GM06990 (cell line): ENCODE data around the gene ATP5PO.

Experiments
- DNase-seq: peaks from one replicate; pipeline ENCODE4 v3.0.0-alpha.2; 2011; ENCODE audit not compliant: insufficient read length; ENCODE audit errors: extremely low read depth
- H3K27me3 ChIP-seq: replicated peaks from 2 replicates; pipeline ENCODE4 v1.6.0; 2011; ENCODE audit warnings: low read length; ENCODE audit not compliant: control insufficient read depth, insufficient read depth
- H3K36me3 ChIP-seq: 2 replicates; pipeline ENCODE4 v1.5.1; 2011; ENCODE audit warnings: low read length; ENCODE audit not compliant: control insufficient read depth, insufficient read depth
- H3K4me3 ChIP-seq: replicated peaks from 2 replicates; pipeline ENCODE4 v1.5.1; 2011; ENCODE audit warnings: low read depth, mild to moderate bottlenecking, control low read depth, low read length
- TF ChIP-seq, protein P1 (sequence below): IDR thresholded peaks from 2 replicates; pipeline ENCODE4 v1.5.1; 2011; ENCODE audit warnings: low read length, control low read depth, mild to moderate bottlenecking, inconsistent platforms; ENCODE audit not compliant: insufficient read depth, poor library complexity, severe bottlenecking

ATP5PO gene

GRCh38 chr21:33897739-33898138 lies 17.9 kb downstream of the ATP5PO start:
- Histone ChIP-seq H3K4me3 (no peak overlapping the region), H3K36me3 (peaks cover 7% of the 10 kb centered on the region), H3K27me3 (no peaks in the 10 kb centered on the region; the same call in 1 of the 2 replicates)
- DNase-seq: no peak
- TF ChIP-seq, protein P1, sequence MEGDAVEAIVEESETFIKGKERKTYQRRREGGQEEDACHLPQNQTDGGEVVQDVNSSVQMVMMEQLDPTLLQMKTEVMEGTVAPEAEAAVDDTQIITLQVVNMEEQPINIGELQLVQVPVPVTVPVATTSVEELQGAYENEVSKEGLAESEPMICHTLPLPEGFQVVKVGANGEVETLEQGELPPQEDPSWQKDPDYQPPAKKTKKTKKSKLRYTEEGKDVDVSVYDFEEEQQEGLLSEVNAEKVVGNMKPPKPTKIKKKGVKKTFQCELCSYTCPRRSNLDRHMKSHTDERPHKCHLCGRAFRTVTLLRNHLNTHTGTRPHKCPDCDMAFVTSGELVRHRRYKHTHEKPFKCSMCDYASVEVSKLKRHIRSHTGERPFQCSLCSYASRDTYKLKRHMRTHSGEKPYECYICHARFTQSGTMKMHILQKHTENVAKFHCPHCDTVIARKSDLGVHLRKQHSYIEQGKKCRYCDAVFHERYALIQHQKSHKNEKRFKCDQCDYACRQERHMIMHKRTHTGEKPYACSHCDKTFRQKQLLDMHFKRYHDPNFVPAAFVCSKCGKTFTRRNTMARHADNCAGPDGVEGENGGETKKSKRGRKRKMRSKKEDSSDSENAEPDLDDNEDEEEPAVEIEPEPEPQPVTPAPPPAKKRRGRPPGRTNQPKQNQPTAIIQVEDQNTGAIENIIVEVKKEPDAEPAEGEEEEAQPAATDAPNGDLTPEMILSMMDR: no peak

DNA sequence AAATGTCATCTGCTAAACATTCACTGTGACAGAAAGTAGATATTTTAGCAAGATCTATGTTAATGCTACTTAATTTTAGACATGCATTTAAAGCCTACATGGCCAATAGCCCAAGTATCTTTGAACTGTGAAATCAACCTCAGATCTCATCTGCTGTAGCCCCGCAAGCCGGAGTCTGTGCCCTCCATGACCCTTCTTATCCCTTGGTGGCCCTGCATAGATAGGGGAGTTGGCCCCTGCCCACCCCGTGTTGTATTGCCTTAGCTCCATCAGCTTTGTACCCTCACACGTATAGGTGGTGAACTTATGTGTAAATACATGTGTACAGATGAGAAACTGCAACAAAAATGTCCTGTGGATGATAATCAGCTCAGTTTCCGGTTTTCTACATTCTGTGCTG lies 18.5 kb downstream of the ATP5PO start:
- no peak for DNase-seq
- Histone ChIP-seq H3K36me3 (peaks cover 5% of the 10 kb centered on the region), H3K27me3 (no peaks in the 10 kb centered on the region; the same call in 1 of the 2 replicates), H3K4me3 (no peak overlapping the region)
- TF ChIP-seq, protein P1: no peak

DNA sequence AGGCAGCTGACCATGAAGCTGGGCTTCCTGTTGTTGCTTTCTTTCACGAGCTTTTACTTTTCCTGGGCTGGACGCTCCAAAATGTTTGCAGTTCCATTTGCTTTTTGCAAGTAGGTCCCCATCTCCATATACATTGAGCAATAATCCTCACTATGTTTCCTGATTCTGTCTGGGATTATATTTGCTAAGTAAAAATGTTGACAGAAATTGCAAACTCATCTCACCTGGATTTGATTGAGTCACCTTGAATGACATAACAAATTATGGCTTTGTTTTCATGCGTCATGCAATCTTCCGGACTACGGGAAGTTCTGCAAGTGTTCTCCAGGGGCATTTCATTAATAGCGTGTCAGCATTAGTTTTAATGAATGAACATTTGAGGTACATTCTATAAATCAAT lies 18.9 kb downstream of the ATP5PO start:
- no peaks in the 10 kb centered on the region; the same call in 1 of the 2 replicates for H3K27me3 ChIP-seq
- TF ChIP-seq, protein P1: no peak
- no peak overlapping the region for H3K4me3 ChIP-seq
- peaks cover 1% of the 10 kb centered on the region for H3K36me3 ChIP-seq
- no peak for DNase-seq

- no peaks in the 10 kb centered on the region for H3K36me3 ChIP-seq
- DNase-seq: no peak
- TF ChIP-seq, protein P1: no peak
- H3K27me3 ChIP-seq: no peaks in the 10 kb centered on the region; the same call in 1 of the 2 replicates
- no peak overlapping the region for H3K4me3 ChIP-seq
Measured at GRCh38 chr21:33895356-33895755, 20.2 kb downstream of the ATP5PO start.

GRCh38 chr21:33894736-33895288 lies 20.8 kb downstream of the ATP5PO start:
- Histone ChIP-seq H3K4me3 (no peak overlapping the region), H3K36me3 (no peaks in the 10 kb centered on the region), H3K27me3 (no peaks in the 10 kb centered on the region; the same call in 1 of the 2 replicates)
- DNase-seq: peak; percentile 34
- TF ChIP-seq, protein P1: peak; percentile 56

GRCh38 chr21:33893917-33894316 lies 21.7 kb downstream of the ATP5PO start:
- no peak for DNase-seq
- TF ChIP-seq, protein P1: no peak
- no peak overlapping the region for H3K4me3 ChIP-seq
- no peaks in the 10 kb centered on the region; the same call in 1 of the 2 replicates for H3K27me3 ChIP-seq
- H3K36me3 ChIP-seq: no peaks in the 10 kb centered on the region
